ENCODE data around the gene CIDEC. TPM values are rescaled to one million over a fixed set of nuclear protein-coding genes. Genes with fewer than 3 reads are reported as not detected.

The CIDEC gene
- total RNA-seq, 4 donors from 2014 or later: 0.35 to 12.4 (median 1.6) TPM; not detected in 1

DNA sequence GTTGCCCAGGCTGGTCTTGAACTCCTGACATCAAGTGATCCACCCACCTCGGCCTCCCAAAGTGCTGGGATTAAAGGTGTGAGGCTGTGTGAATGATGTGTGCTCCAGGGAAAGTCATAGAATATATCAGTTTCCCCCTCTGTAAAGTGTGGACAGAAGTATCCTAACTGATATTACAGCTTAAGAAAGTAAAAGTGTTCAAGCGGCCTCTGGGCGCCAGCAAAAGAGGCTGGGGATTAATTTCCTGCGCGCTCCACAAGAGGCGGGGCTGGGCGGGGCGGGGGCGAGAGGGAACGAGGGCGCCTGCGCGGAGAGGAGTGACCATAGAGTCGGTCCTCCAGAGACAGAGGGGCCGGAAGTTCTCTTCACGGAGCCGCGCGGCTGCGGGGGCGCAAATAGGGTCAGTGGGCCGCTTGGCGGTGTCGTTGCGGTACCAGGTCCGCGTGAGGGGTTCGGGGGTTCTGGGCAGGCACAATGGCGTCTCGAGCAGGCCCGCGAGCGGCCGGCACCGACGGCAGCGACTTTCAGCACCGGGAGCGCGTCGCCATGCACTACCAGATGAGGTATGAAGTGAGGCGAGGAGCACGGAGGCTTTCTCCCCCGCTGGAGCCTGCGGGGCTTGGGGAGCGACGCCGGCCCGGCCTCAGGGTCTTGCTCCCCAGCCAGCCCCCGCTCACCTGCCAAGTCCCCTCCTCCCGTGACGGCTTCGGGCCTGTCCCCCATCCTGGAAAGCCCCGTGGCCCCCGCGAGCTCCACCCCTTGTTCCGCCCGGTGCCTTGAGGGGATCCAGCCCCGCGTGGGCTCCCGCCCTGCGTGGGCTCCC lies 10.4 kb upstream of the CIDEC start, which contains the start of gene JAGN1:
Gene JAGN1, plus strand, starts transcription at position 362 of the 823 bp plus-strand sequence. Its CDS starts 113 bp downstream, at position 475.
- TF ChIP-seq, protein P1, sequence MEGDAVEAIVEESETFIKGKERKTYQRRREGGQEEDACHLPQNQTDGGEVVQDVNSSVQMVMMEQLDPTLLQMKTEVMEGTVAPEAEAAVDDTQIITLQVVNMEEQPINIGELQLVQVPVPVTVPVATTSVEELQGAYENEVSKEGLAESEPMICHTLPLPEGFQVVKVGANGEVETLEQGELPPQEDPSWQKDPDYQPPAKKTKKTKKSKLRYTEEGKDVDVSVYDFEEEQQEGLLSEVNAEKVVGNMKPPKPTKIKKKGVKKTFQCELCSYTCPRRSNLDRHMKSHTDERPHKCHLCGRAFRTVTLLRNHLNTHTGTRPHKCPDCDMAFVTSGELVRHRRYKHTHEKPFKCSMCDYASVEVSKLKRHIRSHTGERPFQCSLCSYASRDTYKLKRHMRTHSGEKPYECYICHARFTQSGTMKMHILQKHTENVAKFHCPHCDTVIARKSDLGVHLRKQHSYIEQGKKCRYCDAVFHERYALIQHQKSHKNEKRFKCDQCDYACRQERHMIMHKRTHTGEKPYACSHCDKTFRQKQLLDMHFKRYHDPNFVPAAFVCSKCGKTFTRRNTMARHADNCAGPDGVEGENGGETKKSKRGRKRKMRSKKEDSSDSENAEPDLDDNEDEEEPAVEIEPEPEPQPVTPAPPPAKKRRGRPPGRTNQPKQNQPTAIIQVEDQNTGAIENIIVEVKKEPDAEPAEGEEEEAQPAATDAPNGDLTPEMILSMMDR (IDR thresholded peaks at IDR 0.05): no peak
- TF ChIP-seq EP300 (IDR thresholded peaks at IDR 0.05) (no peak), POLR2AphosphoS5 (IDR thresholded peaks at IDR 0.05) (peak; percentile 96), POLR2A (IDR thresholded peaks at IDR 0.05) (peak; percentile 88 to 92)
- H3K4me3 ChIP-seq: peak within 1 kb of the TSS; percentile 91
- WGBS, 2 donors (ENCODE audit: low coverage in 1 of 2): 0 to 11% methylated on average over 3 to 6 of the region's 62 CpGs
- no peaks in the 10 kb centered on the region for H3K9me3 ChIP-seq
- peaks cover 0 to 16% of the 10 kb centered on the region in 2 donors for H3K36me3 ChIP-seq
- peak; percentile 96 for ATAC-seq
- H3K27ac ChIP-seq: peak within 1 kb of the TSS; percentile 95 to 99 (median 98)
- H3K27me3 ChIP-seq: no peaks in the 10 kb centered on the region
- peaks cover 0 to 39% (median 0%) of the 10 kb centered on the region in 3 donors for H3K4me1 ChIP-seq

DNA sequence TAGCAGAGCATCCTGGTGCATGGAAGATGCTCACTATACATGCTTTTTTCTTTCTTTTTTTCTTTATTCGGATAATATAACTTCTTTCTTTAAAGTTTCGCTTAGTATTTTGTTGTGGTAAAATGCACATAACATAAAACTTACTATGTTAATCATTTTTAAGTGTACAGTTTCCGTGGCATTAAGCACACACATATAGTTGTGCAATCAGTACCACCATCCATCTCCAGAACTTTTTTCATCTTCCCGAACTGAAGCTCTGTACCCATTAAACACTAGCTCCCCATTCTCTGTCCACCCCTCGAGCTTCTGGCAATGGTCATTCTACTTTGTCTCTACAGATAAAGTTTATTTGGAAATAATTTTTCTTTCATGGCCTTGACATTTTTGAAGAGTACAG lies 9.4 kb upstream of the CIDEC start:
- 74 to 76% methylated on average over 5 of the region's 5 CpGs for WGBS, 2 donors (ENCODE audit: low coverage in 1 of 2)
- H3K27ac ChIP-seq: peak overlapping the region in 2 of 4 donors; percentile 97 to 99
- no peak for TF ChIP-seq POLR2AphosphoS5 (IDR thresholded peaks at IDR 0.05)
- TF ChIP-seq, protein P1 (IDR thresholded peaks at IDR 0.05): no peak
- no peak for TF ChIP-seq EP300 (IDR thresholded peaks at IDR 0.05)
- no peak for TF ChIP-seq POLR2A (IDR thresholded peaks at IDR 0.05)

DNA sequence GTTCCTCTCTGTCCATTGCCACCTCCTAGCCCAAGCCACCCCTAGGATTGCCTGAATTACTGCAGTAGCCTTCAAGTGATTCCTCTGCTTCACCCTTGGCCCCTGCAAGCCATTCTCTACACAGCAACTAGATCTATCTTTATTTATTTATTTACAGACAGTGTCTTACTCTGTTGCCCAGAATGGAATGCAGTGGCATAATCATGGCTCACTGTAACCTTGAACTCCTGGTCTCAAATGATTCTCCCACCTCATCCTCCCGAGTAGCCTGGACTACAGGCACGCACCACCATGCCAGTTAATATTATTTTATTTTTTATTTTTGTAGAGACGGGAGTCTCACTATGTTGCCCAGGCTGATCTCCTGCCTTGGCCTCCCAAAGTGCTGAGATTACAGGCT lies 8.5 kb upstream of the CIDEC start:
- WGBS, 2 donors (ENCODE audit: low coverage in 1 of 2): 85% methylated on average over 3 of the region's 3 CpGs; no CpG with 5 or more reads in 1 of the 2 donors
- H3K36me3 ChIP-seq: peaks cover 0 to 12% of the 10 kb centered on the region in 2 donors
- ATAC-seq: no peak

More for the DNA sequence above, 9.4 kb upstream of the CIDEC start:
- peaks cover 0 to 16% of the 10 kb centered on the region in 2 donors for H3K36me3 ChIP-seq
- H3K4me3 ChIP-seq: no peak overlapping the region
- no peaks in the 10 kb centered on the region for H3K27me3 ChIP-seq
- no peak for ATAC-seq
- no peaks in the 10 kb centered on the region for H3K9me3 ChIP-seq
- H3K4me1 ChIP-seq: peaks cover 0 to 39% (median 0%) of the 10 kb centered on the region in 3 donors

DNA sequence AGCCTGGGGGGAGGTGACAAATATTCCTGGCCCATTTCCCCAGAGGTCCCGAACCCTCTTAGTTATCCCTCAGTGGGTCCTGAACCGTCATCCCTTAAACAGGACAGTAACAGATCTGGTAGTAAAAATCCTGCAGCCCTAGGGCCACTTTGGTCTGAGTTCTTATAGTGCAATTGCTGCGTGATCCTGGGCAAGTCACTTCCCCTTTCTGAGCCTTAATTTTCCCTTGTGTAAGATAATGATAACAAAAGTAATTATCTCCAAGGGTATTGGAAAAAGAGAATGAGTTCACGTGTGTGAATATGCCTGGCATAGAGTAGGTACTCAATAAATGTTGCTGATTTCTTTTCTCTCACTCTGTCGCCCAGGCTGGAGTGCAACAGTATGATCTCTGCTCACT lies 7.4 kb upstream of the CIDEC start:
- Histone ChIP-seq H3K27ac (no peak overlapping the region), H3K27me3 (no peaks in the 10 kb centered on the region), H3K4me1 (peaks cover 0 to 21% (median 0%) of the 10 kb centered on the region in 3 donors), H3K4me3 (no peak overlapping the region), H3K36me3 (peaks cover 0 to 2% of the 10 kb centered on the region in 2 donors), H3K9me3 (no peaks in the 10 kb centered on the region)
- TF ChIP-seq POLR2A (IDR thresholded peaks at IDR 0.05) (no peak), POLR2AphosphoS5 (IDR thresholded peaks at IDR 0.05) (no peak), EP300 (IDR thresholded peaks at IDR 0.05) (no peak)
- TF ChIP-seq, protein P1 (IDR thresholded peaks at IDR 0.05): no peak
- ATAC-seq: no peak
- WGBS, 2 donors (ENCODE audit: low coverage in 1 of 2): 78 to 91% methylated on average over 5 of the region's 5 CpGs

More for the DNA sequence above, 8.5 kb upstream of the CIDEC start:
- no peak overlapping the region for H3K27ac ChIP-seq
- no peak overlapping the region for H3K4me3 ChIP-seq
- TF ChIP-seq POLR2A (IDR thresholded peaks at IDR 0.05): no peak
- TF ChIP-seq EP300 (IDR thresholded peaks at IDR 0.05): no peak
- TF ChIP-seq, protein P1 (IDR thresholded peaks at IDR 0.05): no peak
- no peak for TF ChIP-seq POLR2AphosphoS5 (IDR thresholded peaks at IDR 0.05)
- H3K4me1 ChIP-seq: peaks cover 0 to 30% (median 0%) of the 10 kb centered on the region in 3 donors
- H3K9me3 ChIP-seq: no peaks in the 10 kb centered on the region
- no peaks in the 10 kb centered on the region for H3K27me3 ChIP-seq
